Loucy (cell line): ENCODE results near the gene CDK5.
A peak's percentile ranks its signal among the peaks of the same experiment; 100 is the strongest.

ENCODE experiments used
- H2AFZ ChIP-seq: fragments of 200-600 bp; sonication (generic); 2 replicates; pipeline ENCODE4 v1.6.0; 2016; ENCODE audit warnings: antibody characterized with exemption, mild to moderate bottlenecking, low read length, moderate library complexity
- H3F3A ChIP-seq: fragments of 200-600 bp; 2 replicates; pipeline ENCODE4 v1.6.0; 2016; ENCODE audit warnings: antibody characterized with exemption, low read depth, mild to moderate bottlenecking
- H3K27me3 ChIP-seq: fragments of 200-600 bp; sonication (generic); 2 replicates; pipeline ENCODE4 v1.6.1; 2014; ENCODE audit warnings: low read length, mild to moderate bottlenecking; ENCODE audit not compliant: insufficient read depth, poor library complexity, severe bottlenecking
- H3K36me3 ChIP-seq: fragments of 200-600 bp; sonication (generic); 2 replicates; pipeline ENCODE4 v1.6.1; 2016; ENCODE audit warnings: low read length; ENCODE audit not compliant: insufficient read depth
- H3K4me1 ChIP-seq: fragments of 200-600 bp; sonication (generic); 2 replicates; pipeline ENCODE4 v1.5.1; 2014; ENCODE audit warnings: low read length, mild to moderate bottlenecking; ENCODE audit not compliant: insufficient read depth, poor library complexity, severe bottlenecking
- H3K4me2 ChIP-seq: fragments of 200-600 bp; sonication (generic); 2 replicates; pipeline ENCODE4 v1.6.0; 2014; ENCODE audit warnings: antibody characterized with exemption, low read length, low read depth, mild to moderate bottlenecking; ENCODE audit not compliant: poor library complexity, severe bottlenecking
- H3K4me3 ChIP-seq: fragments of 200-600 bp; sonication (generic); 2 replicates; pipeline ENCODE4 v1.5.1; 2014; ENCODE audit warnings: low read length, mild to moderate bottlenecking, mixed read lengths; ENCODE audit not compliant: poor library complexity, severe bottlenecking
- H3K79me2 ChIP-seq: fragments of 200-600 bp; sonication (generic); 2 replicates; pipeline ENCODE4 v1.6.1; 2014; ENCODE audit warnings: low read length; ENCODE audit not compliant: insufficient read depth
- H3K9ac ChIP-seq: fragments of 200-600 bp; sonication (generic); 2 replicates; pipeline ENCODE4 v1.6.0; 2014; ENCODE audit warnings: mild to moderate bottlenecking, low read depth, low read length, moderate library complexity; ENCODE audit not compliant: poor library complexity, severe bottlenecking
- H3K9me2 ChIP-seq: fragments of 200-600 bp; sonication (generic); replicated peaks from 2 replicates; pipeline ENCODE4 v1.6.1; 2016; ENCODE audit warnings: low read depth, low read length, mixed read lengths
- H3K9me3 ChIP-seq: fragments of 200-600 bp; sonication (generic); 2 replicates; pipeline ENCODE4 v1.6.1; 2014; ENCODE audit warnings: mild to moderate bottlenecking, antibody characterized with exemption, low read length, low read depth; ENCODE audit not compliant: insufficient read depth
- H4K20me1 ChIP-seq: fragments of 200-600 bp; sonication (generic); 2 replicates; pipeline ENCODE4 v1.6.0; 2014; ENCODE audit warnings: antibody characterized with exemption, low read length, mild to moderate bottlenecking; ENCODE audit not compliant: insufficient read depth, poor library complexity, severe bottlenecking
- EZH2phosphoT487 ChIP-seq: fragments of 200-600 bp; IDR thresholded peaks from 2 replicates; pipeline ENCODE4 v1.6.1; 2018; ENCODE audit warnings: antibody characterized with exemption, mild to moderate bottlenecking, moderate library complexity, borderline replicate concordance
- TF ChIP-seq, protein P1 (sequence below): fragments of 200-600 bp; sonication (generic); conservative IDR thresholded peaks from 2 replicates; pipeline ENCODE4 v1.5.1; 2014; ENCODE audit warnings: mild to moderate bottlenecking, antibody characterized with exemption, low read length

CDK5 gene

DNA sequence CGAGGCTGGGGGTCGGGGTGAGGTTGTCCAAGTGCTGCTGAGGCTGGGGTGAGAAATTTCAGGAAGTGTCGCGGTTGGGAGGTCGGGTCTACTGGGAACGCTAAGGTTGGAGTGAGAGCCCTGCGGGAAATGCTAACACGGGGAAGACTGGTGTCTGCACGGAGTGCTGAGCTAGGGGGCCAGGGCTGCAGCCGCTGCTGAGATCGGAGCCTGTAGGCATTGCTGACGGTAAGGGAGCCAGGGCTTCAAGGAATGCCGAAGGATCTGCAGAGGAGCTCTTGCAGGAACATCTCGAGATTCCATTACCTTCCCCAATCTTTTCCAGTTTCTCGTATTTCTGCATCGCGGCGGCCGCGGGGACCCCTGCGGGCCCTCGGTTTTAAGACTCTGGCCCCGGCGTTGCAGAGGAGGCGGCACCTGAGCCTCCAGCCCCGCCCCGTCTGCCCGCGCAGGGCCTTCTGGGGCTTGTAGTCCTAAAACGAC is at the start of gene CDK5:
Gene CDK5, minus strand, starts transcription at position 392 of the 483 bp plus-strand sequence. Its CDS starts 49 bp downstream, at position 343.
- no peaks in the 10 kb centered on the region for H3F3A ChIP-seq
- peak within 1 kb of the TSS; percentile 93 for H3K4me3 ChIP-seq
- H3K9me3 ChIP-seq = no peaks in the 10 kb centered on the region
- TF ChIP-seq EZH2phosphoT487 = no peak
- TF ChIP-seq, protein P1, sequence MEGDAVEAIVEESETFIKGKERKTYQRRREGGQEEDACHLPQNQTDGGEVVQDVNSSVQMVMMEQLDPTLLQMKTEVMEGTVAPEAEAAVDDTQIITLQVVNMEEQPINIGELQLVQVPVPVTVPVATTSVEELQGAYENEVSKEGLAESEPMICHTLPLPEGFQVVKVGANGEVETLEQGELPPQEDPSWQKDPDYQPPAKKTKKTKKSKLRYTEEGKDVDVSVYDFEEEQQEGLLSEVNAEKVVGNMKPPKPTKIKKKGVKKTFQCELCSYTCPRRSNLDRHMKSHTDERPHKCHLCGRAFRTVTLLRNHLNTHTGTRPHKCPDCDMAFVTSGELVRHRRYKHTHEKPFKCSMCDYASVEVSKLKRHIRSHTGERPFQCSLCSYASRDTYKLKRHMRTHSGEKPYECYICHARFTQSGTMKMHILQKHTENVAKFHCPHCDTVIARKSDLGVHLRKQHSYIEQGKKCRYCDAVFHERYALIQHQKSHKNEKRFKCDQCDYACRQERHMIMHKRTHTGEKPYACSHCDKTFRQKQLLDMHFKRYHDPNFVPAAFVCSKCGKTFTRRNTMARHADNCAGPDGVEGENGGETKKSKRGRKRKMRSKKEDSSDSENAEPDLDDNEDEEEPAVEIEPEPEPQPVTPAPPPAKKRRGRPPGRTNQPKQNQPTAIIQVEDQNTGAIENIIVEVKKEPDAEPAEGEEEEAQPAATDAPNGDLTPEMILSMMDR = no peak
- peaks cover 39% of the 10 kb centered on the region for H3K79me2 ChIP-seq
- no peaks in the 10 kb centered on the region for H3K36me3 ChIP-seq
- peak within 1 kb of the TSS; percentile 99 for H3K4me2 ChIP-seq
- H2AFZ ChIP-seq = peak within 1 kb of the TSS; percentile 83
- H3K9me2 ChIP-seq = no peaks in the 10 kb centered on the region
- peaks cover 27% of the 10 kb centered on the region for H4K20me1 ChIP-seq
- H3K9ac ChIP-seq = peak within 1 kb of the TSS; percentile 78
- H3K4me1 ChIP-seq = peaks cover 45% of the 10 kb centered on the region
- H3K27me3 ChIP-seq = no peaks in the 10 kb centered on the region

DNA sequence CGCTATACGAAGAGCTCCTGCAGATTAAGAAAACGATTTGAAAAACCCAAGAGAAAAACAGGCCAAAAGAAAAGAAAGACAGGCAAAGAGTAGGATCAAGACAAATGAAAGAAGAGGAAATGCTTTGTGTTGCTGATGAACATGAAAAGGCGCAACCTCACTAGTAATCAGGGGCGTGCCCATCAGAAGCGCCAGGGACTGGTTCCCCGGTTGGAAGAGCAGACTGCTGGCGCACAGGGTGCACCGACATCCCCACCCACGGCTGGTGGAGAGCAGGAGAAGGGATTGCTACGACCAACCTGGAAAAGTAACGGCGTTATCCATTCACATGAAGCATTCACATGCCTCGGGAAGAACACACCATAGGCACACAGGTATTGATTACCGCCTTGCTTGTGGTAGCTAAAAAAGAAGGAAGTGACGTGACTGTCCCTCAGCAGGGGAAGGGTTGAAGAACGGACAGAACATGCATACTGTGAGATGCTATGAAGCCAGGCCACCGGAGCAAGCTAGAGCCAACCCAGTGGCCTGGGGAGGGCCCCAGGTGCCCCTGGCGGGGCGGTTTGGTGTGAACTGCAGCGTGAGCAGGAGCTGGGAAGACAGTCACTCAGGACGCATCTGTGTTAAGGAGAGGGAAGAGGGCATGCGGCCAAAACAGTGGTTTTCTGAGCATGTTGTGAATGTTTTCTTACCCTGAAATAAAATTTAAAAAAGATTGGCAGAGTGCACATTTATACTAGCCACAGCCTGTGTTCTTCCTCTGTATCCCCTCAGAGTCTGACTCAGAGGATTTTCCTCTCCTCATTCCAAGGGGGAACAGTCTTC is 46.9 kb upstream of the CDK5 start:
- Histone ChIP-seq H3K4me2 (no peak overlapping the region), H2AFZ (no peak overlapping the region), H3F3A (no peaks in the 10 kb centered on the region), H3K27me3 (no peaks in the 10 kb centered on the region), H3K9me2 (no peaks in the 10 kb centered on the region), H3K4me3 (no peak overlapping the region), H3K9me3 (no peaks in the 10 kb centered on the region), H4K20me1 (no peaks in the 10 kb centered on the region), H3K36me3 (peaks cover 8% of the 10 kb centered on the region; the same call in 1 of the 2 replicates), H3K79me2 (peaks cover 17% of the 10 kb centered on the region; the same call in 1 of the 2 replicates), H3K4me1 (no peaks in the 10 kb centered on the region), H3K9ac (no peak overlapping the region)
- no peak for TF ChIP-seq EZH2phosphoT487
- TF ChIP-seq, protein P1 = no peak

DNA sequence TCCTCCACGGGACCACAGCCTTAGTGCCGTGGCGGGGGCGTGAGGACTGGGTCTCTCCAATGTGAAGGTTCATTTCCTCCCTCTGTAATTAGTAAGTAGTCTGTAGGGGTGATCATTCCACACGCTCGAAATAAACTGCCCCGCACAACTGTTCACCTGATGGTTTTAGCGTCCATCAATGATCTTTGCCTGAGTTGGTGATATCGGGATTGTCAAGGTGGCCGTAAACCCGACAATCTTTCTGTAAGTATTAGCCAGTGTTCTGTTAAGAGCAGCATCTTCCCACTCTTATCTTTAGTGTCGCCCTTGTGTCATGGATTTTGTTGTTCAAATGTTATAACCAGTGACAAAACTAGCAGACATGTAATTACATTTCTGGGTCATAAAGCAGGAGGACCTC is 46.3 kb upstream of the CDK5 start:
- Histone ChIP-seq H3K9me3 (no peaks in the 10 kb centered on the region), H3K27me3 (no peaks in the 10 kb centered on the region), H3K9ac (no peak overlapping the region), H3K36me3 (peaks cover 8% of the 10 kb centered on the region; the same call in 1 of the 2 replicates), H3F3A (no peaks in the 10 kb centered on the region), H2AFZ (no peak overlapping the region), H3K4me2 (no peak overlapping the region), H3K79me2 (peaks cover 22% of the 10 kb centered on the region; the same call in 1 of the 2 replicates), H3K4me3 (no peak overlapping the region), H3K9me2 (no peaks in the 10 kb centered on the region), H4K20me1 (no peaks in the 10 kb centered on the region), H3K4me1 (no peaks in the 10 kb centered on the region)
- TF ChIP-seq EZH2phosphoT487 = no peak
